Lung (tissue), 12 donors: Measurements from ENCODE around the gene CALM1. TPM values are rescaled to one million over a fixed set of nuclear protein-coding genes. Genes with fewer than 3 reads are reported as not detected.

Experiments
- ATAC-seq: fragments of 200-7000 bp; cut with Tn5 transposase; one replicate; pipeline ENCODE4 v1.9.1; 2020; ENCODE audit warnings: moderate number of reproducible peaks; ENCODE audit not compliant: insufficient read depth, low FRiP score
- DNase-seq, 3 donors: peaks; one replicate each; pipeline ENCODE4 v3.0.0-alpha.2; 2013 to 2017
- H3K27ac ChIP-seq, 2 donors: one replicate each; pipeline ENCODE4 v1.5.1; 2013; ENCODE audit warnings: mild to moderate bottlenecking in 2 of 2, moderate library complexity in 2 of 2, control low read depth in 1 of 2, inconsistent platforms in 1 of 2, low read depth in 1 of 2, low read length in 1 of 2
- H3K27me3 ChIP-seq, 3 donors: one replicate each; pipeline ENCODE4 v1.5.1; 2013; ENCODE audit warnings: low read length in 2 of 3; ENCODE audit not compliant: control insufficient read depth in 3 of 3, insufficient read depth in 3 of 3
- H3K36me3 ChIP-seq, 4 donors: one replicate each; pipeline ENCODE4 v1.5.1; 2013; ENCODE audit warnings: low read length in 4 of 4, mild to moderate bottlenecking in 1 of 4, moderate library complexity in 1 of 4; ENCODE audit not compliant: control insufficient read depth in 4 of 4, insufficient read depth in 4 of 4
- H3K4me1 ChIP-seq, 5 donors: one replicate each; pipeline ENCODE4 v1.5.1; 2013; ENCODE audit warnings: low read length in 5 of 5, mild to moderate bottlenecking in 2 of 5, moderate library complexity in 1 of 5; ENCODE audit not compliant: control insufficient read depth in 5 of 5, insufficient read depth in 5 of 5
- H3K4me3 ChIP-seq: one replicate; pipeline ENCODE4 v1.5.1; 2013; ENCODE audit warnings: mild to moderate bottlenecking, control low read depth, moderate library complexity
- H3K9ac ChIP-seq, 2 donors: one replicate each; pipeline ENCODE4 v1.5.1; 2013; ENCODE audit warnings: low read length in 2 of 2, control low read depth in 1 of 2; ENCODE audit not compliant: insufficient read depth in 1 of 2
- H3K9me3 ChIP-seq, 4 donors: one replicate each; pipeline ENCODE4 v1.5.1; 2013; ENCODE audit warnings: low read length in 3 of 4, mild to moderate bottlenecking in 1 of 4, moderate library complexity in 1 of 4; ENCODE audit not compliant: control insufficient read depth in 4 of 4, insufficient read depth in 3 of 4
- WGBS, 2 donors: extraction: QIAGEN DNeasy Blood & Tissue Kit; methylation state at CpG; one replicate each; pipeline ENCODE4 v1.1.7; 2013; 5-methylcytosine and 5-hydroxymethylcytosine counted together
- polyA plus RNA-seq, 2 donors: library from polyadenylated mRNA; stranded (reverse); fragments of 200-250 nt; gene quantifications; one replicate each; pipeline ENCODE4 v1.2.1, GENCODE V29; 2013
- total RNA-seq, 2 donors: library from RNA; depleted of rRNA in 1 of 2; stranded (reverse); fragments of >200 nt in 1 of 2; gene quantifications; one replicate each; pipeline ENCODE4 v1.2.1, GENCODE V29; 2014 to 2021
- TF ChIP-seq, protein P1 (sequence below): IDR thresholded peaks from 2 replicates; pipeline ENCODE4 v1.5.1; 2012; ENCODE audit warnings: mild to moderate bottlenecking; ENCODE audit errors: control extremely low read depth, extremely low read depth
- donor health status: control.
- donor health status: control.
- donor health status: Bipolar disorder and iron deficiency.
- donor health status: healthy.
- donor health status: DM: yes; HTN: yes; CAD: no.

CALM1 gene
- total and polyA plus RNA-seq, 4 donors = 364 to 543 (median 478) TPM

DNA sequence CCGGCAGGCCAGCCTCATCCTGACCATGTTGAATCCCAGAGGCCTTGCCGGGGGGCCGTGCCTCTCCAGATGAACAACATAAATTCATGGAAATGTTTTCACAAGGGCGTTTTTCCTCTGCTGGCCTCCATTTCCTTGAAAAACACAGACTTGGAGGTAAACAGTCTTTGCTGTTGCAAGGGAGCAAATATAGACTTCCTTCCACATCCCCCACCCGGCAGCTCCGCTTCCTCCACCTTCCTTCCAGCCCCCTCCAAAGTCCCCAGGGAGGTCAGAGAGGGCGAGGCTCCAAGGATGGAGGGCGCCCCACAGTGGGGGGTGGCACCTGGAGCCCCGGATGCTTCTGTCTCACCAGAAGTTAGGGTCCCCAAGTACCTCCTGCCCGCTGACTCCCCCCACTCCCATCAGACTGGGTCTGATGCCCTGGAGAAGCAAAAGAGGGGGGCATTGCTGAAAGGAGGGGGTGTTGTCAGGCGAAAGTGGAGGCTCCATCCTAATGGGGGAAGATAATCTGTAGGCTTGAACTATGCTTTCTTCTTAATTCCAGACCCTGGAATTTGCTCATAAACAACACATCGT is 31.1 kb downstream of the CALM1 start:
- Histone ChIP-seq H3K27ac (no peak overlapping the region), H3K27me3 (no peaks in the 10 kb centered on the region), H3K9ac (no peak overlapping the region), H3K9me3 (no peaks in the 10 kb centered on the region), H3K4me1 (peaks cover 0 to 11% (median 10%) of the 10 kb centered on the region in 5 donors), H3K36me3 (no peaks in the 10 kb centered on the region), H3K4me3 (no peak overlapping the region)
- 55 to 60% methylated on average over 12 of the region's 12 CpGs for WGBS, 2 donors
- ATAC-seq (no peak), DNase-seq (no peak)
- TF ChIP-seq, protein P1, sequence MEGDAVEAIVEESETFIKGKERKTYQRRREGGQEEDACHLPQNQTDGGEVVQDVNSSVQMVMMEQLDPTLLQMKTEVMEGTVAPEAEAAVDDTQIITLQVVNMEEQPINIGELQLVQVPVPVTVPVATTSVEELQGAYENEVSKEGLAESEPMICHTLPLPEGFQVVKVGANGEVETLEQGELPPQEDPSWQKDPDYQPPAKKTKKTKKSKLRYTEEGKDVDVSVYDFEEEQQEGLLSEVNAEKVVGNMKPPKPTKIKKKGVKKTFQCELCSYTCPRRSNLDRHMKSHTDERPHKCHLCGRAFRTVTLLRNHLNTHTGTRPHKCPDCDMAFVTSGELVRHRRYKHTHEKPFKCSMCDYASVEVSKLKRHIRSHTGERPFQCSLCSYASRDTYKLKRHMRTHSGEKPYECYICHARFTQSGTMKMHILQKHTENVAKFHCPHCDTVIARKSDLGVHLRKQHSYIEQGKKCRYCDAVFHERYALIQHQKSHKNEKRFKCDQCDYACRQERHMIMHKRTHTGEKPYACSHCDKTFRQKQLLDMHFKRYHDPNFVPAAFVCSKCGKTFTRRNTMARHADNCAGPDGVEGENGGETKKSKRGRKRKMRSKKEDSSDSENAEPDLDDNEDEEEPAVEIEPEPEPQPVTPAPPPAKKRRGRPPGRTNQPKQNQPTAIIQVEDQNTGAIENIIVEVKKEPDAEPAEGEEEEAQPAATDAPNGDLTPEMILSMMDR = no peak

DNA sequence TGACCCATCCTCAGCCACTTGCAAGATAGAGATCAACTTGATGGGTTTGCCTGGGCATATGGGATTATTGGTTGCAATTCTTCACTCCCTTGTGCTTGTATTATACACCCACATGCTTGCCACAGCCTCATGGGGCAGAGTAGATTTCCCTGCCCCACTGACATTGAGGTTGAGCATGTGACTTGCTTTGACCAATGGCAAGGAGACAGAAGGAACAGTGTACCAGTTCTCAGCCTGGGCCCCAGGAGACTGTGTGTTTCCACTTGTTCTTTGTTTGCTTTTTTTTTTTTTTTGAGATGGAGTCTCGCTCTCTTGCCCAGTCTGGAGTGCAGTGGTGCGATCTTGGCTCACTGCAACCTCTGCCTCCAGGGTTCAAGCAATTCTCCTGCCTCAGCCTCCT is 31.8 kb downstream of the CALM1 start:
- ATAC-seq (no peak), DNase-seq (no peak)

DNA sequence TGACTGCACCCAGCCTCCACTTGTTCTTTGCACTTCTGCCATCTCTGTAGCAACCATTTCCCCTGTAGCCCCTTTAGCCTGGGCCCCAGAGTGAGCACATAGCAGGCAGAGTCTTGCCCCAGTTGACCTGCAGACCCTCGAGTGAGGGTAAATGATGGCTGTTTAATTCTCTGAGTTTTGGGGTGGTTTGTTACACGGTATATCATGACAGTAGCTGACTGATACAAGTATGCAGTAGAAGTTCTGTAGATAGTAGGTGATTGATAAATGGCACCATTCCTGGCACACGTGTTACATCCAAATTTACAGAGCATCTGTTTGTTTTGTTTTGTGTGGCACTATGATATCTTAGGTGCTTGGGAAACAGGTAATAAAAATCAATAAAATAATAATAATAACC is 32.4 kb downstream of the CALM1 start:
- H3K36me3 ChIP-seq = no peaks in the 10 kb centered on the region
- ATAC-seq (no peak), DNase-seq (no peak)
- H3K27me3 ChIP-seq = no peaks in the 10 kb centered on the region
- peaks cover 0 to 11% (median 10%) of the 10 kb centered on the region in 5 donors for H3K4me1 ChIP-seq
- TF ChIP-seq, protein P1 = no peak
- H3K9ac ChIP-seq = no peak overlapping the region
- H3K9me3 ChIP-seq = no peaks in the 10 kb centered on the region
- no peak overlapping the region for H3K27ac ChIP-seq
- WGBS, 2 donors = 93 to 98% methylated on average over 3 of the region's 3 CpGs
- no peak overlapping the region for H3K4me3 ChIP-seq

More for the DNA sequence above, 31.8 kb downstream of the CALM1 start:
- Histone ChIP-seq H3K9me3 (no peaks in the 10 kb centered on the region), H3K4me1 (peaks cover 0 to 11% (median 10%) of the 10 kb centered on the region in 5 donors), H3K9ac (no peak overlapping the region), H3K36me3 (no peaks in the 10 kb centered on the region), H3K27ac (no peak overlapping the region), H3K4me3 (no peak overlapping the region), H3K27me3 (no peaks in the 10 kb centered on the region)
- TF ChIP-seq, protein P1 = no peak
- WGBS, 2 donors = 90 to 97% methylated on average over 2 of the region's 2 CpGs

- ATAC-seq = no peak
- Histone ChIP-seq H3K4me1 (peaks cover 0 to 11% (median 10%) of the 10 kb centered on the region in 5 donors), H3K27me3 (no peaks in the 10 kb centered on the region), H3K36me3 (no peaks in the 10 kb centered on the region), H3K9me3 (no peaks in the 10 kb centered on the region), H3K27ac (no peak overlapping the region), H3K9ac (no peak overlapping the region), H3K4me3 (no peak overlapping the region)
- DNase-seq = no peak
- TF ChIP-seq, protein P1 = no peak
- 62 to 70% methylated on average over 4 of the region's 4 CpGs for WGBS, 2 donors
Observed at GRCh38 chr14:90429754-90430153, 32.9 kb downstream of the CALM1 start.
